ENCODE results near the gene C12orf50.
"Not testable (repeated sequence)": the region's sequence is repeated elsewhere in the genome, so short reads cannot be mapped to it uniquely, and the experiment has no call there.

- not testable (repeated sequence) for TF ChIP-seq CXXC5 (CRISPR knock-in tag; IDR thresholded peaks at IDR 0.05); CTCF (IDR thresholded peaks at IDR 0.05 in 2 of 3, conservative IDR thresholded peaks at IDR 0.05 in 1 of 3; ENCODE audit: insufficient read depth in 2 of 3, low read depth in 1 of 3, low read length in 3 of 3); CBFB (CRISPR knock-in tag; IDR thresholded peaks at IDR 0.05)
- TF ChIP-seq, protein P1, sequence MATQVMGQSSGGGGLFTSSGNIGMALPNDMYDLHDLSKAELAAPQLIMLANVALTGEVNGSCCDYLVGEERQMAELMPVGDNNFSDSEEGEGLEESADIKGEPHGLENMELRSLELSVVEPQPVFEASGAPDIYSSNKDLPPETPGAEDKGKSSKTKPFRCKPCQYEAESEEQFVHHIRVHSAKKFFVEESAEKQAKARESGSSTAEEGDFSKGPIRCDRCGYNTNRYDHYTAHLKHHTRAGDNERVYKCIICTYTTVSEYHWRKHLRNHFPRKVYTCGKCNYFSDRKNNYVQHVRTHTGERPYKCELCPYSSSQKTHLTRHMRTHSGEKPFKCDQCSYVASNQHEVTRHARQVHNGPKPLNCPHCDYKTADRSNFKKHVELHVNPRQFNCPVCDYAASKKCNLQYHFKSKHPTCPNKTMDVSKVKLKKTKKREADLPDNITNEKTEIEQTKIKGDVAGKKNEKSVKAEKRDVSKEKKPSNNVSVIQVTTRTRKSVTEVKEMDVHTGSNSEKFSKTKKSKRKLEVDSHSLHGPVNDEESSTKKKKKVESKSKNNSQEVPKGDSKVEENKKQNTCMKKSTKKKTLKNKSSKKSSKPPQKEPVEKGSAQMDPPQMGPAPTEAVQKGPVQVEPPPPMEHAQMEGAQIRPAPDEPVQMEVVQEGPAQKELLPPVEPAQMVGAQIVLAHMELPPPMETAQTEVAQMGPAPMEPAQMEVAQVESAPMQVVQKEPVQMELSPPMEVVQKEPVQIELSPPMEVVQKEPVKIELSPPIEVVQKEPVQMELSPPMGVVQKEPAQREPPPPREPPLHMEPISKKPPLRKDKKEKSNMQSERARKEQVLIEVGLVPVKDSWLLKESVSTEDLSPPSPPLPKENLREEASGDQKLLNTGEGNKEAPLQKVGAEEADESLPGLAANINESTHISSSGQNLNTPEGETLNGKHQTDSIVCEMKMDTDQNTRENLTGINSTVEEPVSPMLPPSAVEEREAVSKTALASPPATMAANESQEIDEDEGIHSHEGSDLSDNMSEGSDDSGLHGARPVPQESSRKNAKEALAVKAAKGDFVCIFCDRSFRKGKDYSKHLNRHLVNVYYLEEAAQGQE (IDR thresholded peaks at IDR 0.05; ENCODE audit: borderline replicate concordance): not testable (repeated sequence)
- TF ChIP-seq, protein P1 (CRISPR knock-in tag; IDR thresholded peaks at IDR 0.05; ENCODE audit: low read depth): not testable (repeated sequence)
These were observed 75.2 kb downstream of the C12orf50 start for GRCh38 chr12:87954028-87954427.
